Neural crest cell (in vitro differentiated cells): ENCODE results near the gene TMEM72. TPM values are rescaled to one million over a fixed set of nuclear protein-coding genes. Genes with fewer than 3 reads are reported as not detected.

ENCODE experiments used
- DNase-seq: peaks from one replicate; pipeline ENCODE4 v3.0.0; 2021; ENCODE audit warnings: low read depth, mixed read lengths, low spot score
- H3K27ac Mint-ChIP-seq: one replicate; pipeline ENCODE4 v1.8.0; 2021; ENCODE audit warnings: mild to moderate bottlenecking, mixed read lengths; ENCODE audit not compliant: unreplicated experiment
- H3K27me3 Mint-ChIP-seq: 2 replicates; pipeline ENCODE4 v1.8.0; 2021; ENCODE audit warnings: low read depth, mild to moderate bottlenecking, mixed read lengths
- H3K36me3 Mint-ChIP-seq: 2 replicates; pipeline ENCODE4 v1.8.0; 2021; ENCODE audit warnings: low read depth, mild to moderate bottlenecking, mixed read lengths
- H3K4me1 Mint-ChIP-seq: 2 replicates; pipeline ENCODE4 v1.8.0; 2021; ENCODE audit warnings: mixed read lengths
- H3K4me3 Mint-ChIP-seq: one replicate; pipeline ENCODE4 v1.8.0; 2021; ENCODE audit warnings: mild to moderate bottlenecking, mixed read lengths
- H3K9me3 Mint-ChIP-seq: 2 replicates; pipeline ENCODE4 v1.8.0; 2021; ENCODE audit warnings: mixed read lengths
- CTCF ChIP-seq: fragments of 200-600 bp; sonication (generic); conservative IDR thresholded peaks from 2 replicates; pipeline ENCODE4 v1.5.0; 2021; ENCODE audit warnings: antibody characterized with exemption, mild to moderate bottlenecking
- total RNA-seq: library from RNA; stranded (reverse); gene quantifications from 2 replicates; pipeline ENCODE4 v1.2.1, GENCODE V29; 2021

The TMEM72 gene
- total RNA-seq, 1 donor from 2014 or later: not detected

GRCh38 chr10:44983066-44983894 lies 72.1 kb downstream of the TMEM72 start:
- Mint-ChIP-seq H3K4me1 (peaks cover 38% of the 10 kb centered on the region), H3K27me3 (no peaks in the 10 kb centered on the region), H3K36me3 (no peaks in the 10 kb centered on the region), H3K9me3 (no peaks in the 10 kb centered on the region), H3K4me3 (no peak overlapping the region), H3K27ac (peak overlapping the region; percentile 62)
- no peak for DNase-seq
- TF ChIP-seq CTCF: no peak

GRCh38 chr10:44983895-44984278 lies 72.8 kb downstream of the TMEM72 start:
- Mint-ChIP-seq H3K27me3 (no peaks in the 10 kb centered on the region), H3K9me3 (no peaks in the 10 kb centered on the region), H3K27ac (no peak overlapping the region), H3K4me3 (no peak overlapping the region), H3K4me1 (peaks cover 32% of the 10 kb centered on the region), H3K36me3 (peaks cover 3% of the 10 kb centered on the region)
- TF ChIP-seq CTCF: no peak
- no peak for DNase-seq

GRCh38 chr10:44984671-44985101 lies 73.5 kb downstream of the TMEM72 start:
- H3K27ac Mint-ChIP-seq: no peak overlapping the region
- no peaks in the 10 kb centered on the region for H3K27me3 Mint-ChIP-seq
- H3K36me3 Mint-ChIP-seq: peaks cover 3% of the 10 kb centered on the region
- no peaks in the 10 kb centered on the region for H3K9me3 Mint-ChIP-seq
- no peak for TF ChIP-seq CTCF
- H3K4me3 Mint-ChIP-seq: no peak overlapping the region
- no peak for DNase-seq
- peaks cover 26% of the 10 kb centered on the region for H3K4me1 Mint-ChIP-seq

GRCh38 chr10:44985175-44985681 lies 74.1 kb downstream of the TMEM72 start:
- H3K4me1 Mint-ChIP-seq: peaks cover 26% of the 10 kb centered on the region
- H3K36me3 Mint-ChIP-seq: peaks cover 3% of the 10 kb centered on the region
- no peaks in the 10 kb centered on the region for H3K27me3 Mint-ChIP-seq
- no peak overlapping the region for H3K27ac Mint-ChIP-seq
- no peak for TF ChIP-seq CTCF
- DNase-seq: no peak
- no peak overlapping the region for H3K4me3 Mint-ChIP-seq
- no peaks in the 10 kb centered on the region for H3K9me3 Mint-ChIP-seq

GRCh38 chr10:44986179-44986578 lies 75.0 kb downstream of the TMEM72 start:
- no peak for DNase-seq
- H3K27ac Mint-ChIP-seq: no peak overlapping the region
- no peak for TF ChIP-seq CTCF

More at GRCh38 chr10:44986179-44986578, 75.0 kb downstream of the TMEM72 start:
- H3K27me3 Mint-ChIP-seq: no peaks in the 10 kb centered on the region
- H3K4me1 Mint-ChIP-seq: peaks cover 24% of the 10 kb centered on the region
- H3K4me3 Mint-ChIP-seq: no peak overlapping the region
- peaks cover 3% of the 10 kb centered on the region for H3K36me3 Mint-ChIP-seq
- no peaks in the 10 kb centered on the region for H3K9me3 Mint-ChIP-seq

Other genes with a start within 250 kb of the TMEM72 start
- 16.4 and 18.6 TPM in 2 replicates for gene RASSF4, start 48.5 kb downstream of the TMEM72 start, total RNA-seq
- gene DEPP1, start 67.5 kb downstream of the TMEM72 start, total RNA-seq: 0.50 and 1.1 TPM in 2 replicates
- gene ZNF22, start 89.6 kb downstream of the TMEM72 start, total RNA-seq: 51.0 and 52.8 TPM in 2 replicates